GM23338 (cell line): ENCODE measurements around the gene TRIM36. TPM values are rescaled to one million over a fixed set of nuclear protein-coding genes. Genes with fewer than 3 reads are reported as not detected.

Experiments used
- ATAC-seq: fragments of 200-7000 bp; cut with Tn5 transposase; 3 replicates; pipeline ENCODE4 v1.9.1; 2020
- DNase-seq: peaks from one replicate; pipeline ENCODE4 v3.0.0-alpha.2; 2015; ENCODE audit warnings: low spot score
- H2AFZ ChIP-seq: fragments of 200-600 bp; sonication (generic); 2 replicates; pipeline ENCODE4 v1.8.0; 2016; ENCODE audit warnings: antibody characterized with exemption, mild to moderate bottlenecking, moderate library complexity
- H3F3A ChIP-seq: fragments of 200-600 bp; sonication (generic); replicated peaks from 2 replicates; pipeline ENCODE4 v1.8.0; 2017; ENCODE audit warnings: antibody characterized with exemption, mixed run types, low read depth
- H3K27ac ChIP-seq: fragments of 200-600 bp; sonication (generic); 2 replicates; pipeline ENCODE4 v1.6.1; 2016; ENCODE audit warnings: low read depth
- H3K27me3 ChIP-seq: fragments of 200-600 bp; sonication (generic); 2 replicates; pipeline ENCODE4 v1.8.0; 2016; ENCODE audit warnings: mild to moderate bottlenecking, mixed run types, moderate library complexity; ENCODE audit not compliant: insufficient read depth
- H3K36me3 ChIP-seq: fragments of 200-600 bp; sonication (generic); 2 replicates; pipeline ENCODE4 v1.8.0; 2016; ENCODE audit warnings: mild to moderate bottlenecking; ENCODE audit not compliant: insufficient read depth
- H3K4me1 ChIP-seq: fragments of 200-600 bp; sonication (generic); 2 replicates; pipeline ENCODE4 v1.8.0; 2016; ENCODE audit warnings: mild to moderate bottlenecking, moderate library complexity; ENCODE audit not compliant: insufficient read depth
- H3K4me2 ChIP-seq: fragments of 200-600 bp; sonication (generic); 2 replicates; pipeline ENCODE4 v1.7.1; 2017; ENCODE audit warnings: mixed run types
- H3K4me3 ChIP-seq: fragments of 200-600 bp; sonication (generic); 2 replicates; pipeline ENCODE4 v1.6.1; 2016; ENCODE audit warnings: mixed run types
- H3K79me2 ChIP-seq: fragments of 200-600 bp; sonication (generic); replicated peaks from 2 replicates; pipeline ENCODE4 v1.8.0; 2017; ENCODE audit warnings: mild to moderate bottlenecking; ENCODE audit not compliant: insufficient read depth
- H3K9me2 ChIP-seq: fragments of 200-600 bp; sonication (generic); 2 replicates; pipeline ENCODE4 v1.8.0; 2017; ENCODE audit not compliant: insufficient read depth
- H4K20me1 ChIP-seq: fragments of 200-600 bp; sonication (generic); replicated peaks from 2 replicates; pipeline ENCODE4 v1.8.0; 2017; ENCODE audit warnings: mild to moderate bottlenecking; ENCODE audit not compliant: insufficient read depth
- H3K27ac Mint-ChIP-seq: 2 replicates; pipeline ENCODE4 v1.8.0; 2020; ENCODE audit warnings: inconsistent platforms, mild to moderate bottlenecking, moderate library complexity, mixed read lengths
- H3K27me3 Mint-ChIP-seq: 3 replicates; pipeline ENCODE4 v1.8.0; 2022; ENCODE audit warnings: low read depth, mild to moderate bottlenecking, moderate library complexity, mixed read lengths, inconsistent platforms; ENCODE audit not compliant: insufficient read depth, poor library complexity
- H3K36me3 Mint-ChIP-seq: 3 replicates; pipeline ENCODE4 v1.8.0; 2021; ENCODE audit warnings: low read depth, mild to moderate bottlenecking, inconsistent platforms, moderate library complexity, mixed read lengths
- H3K4me1 Mint-ChIP-seq: 3 replicates; pipeline ENCODE4 v1.8.0; 2020; ENCODE audit warnings: mild to moderate bottlenecking, inconsistent platforms, mixed read lengths
- H3K4me3 Mint-ChIP-seq: 3 replicates; pipeline ENCODE4 v1.8.0; 2021; ENCODE audit warnings: moderate library complexity, mild to moderate bottlenecking, inconsistent platforms, mixed read lengths
- H3K9me3 Mint-ChIP-seq: 3 replicates; pipeline ENCODE4 v1.8.0; 2020; ENCODE audit warnings: moderate library complexity, mild to moderate bottlenecking, inconsistent platforms, mixed read lengths
- CREB1 ChIP-seq: fragments of 250-450 bp; sonication (Bioruptor Pico); IDR thresholded peaks from 2 replicates; pipeline ENCODE4 v1.5.0; 2020; ENCODE audit warnings: low read depth, mild to moderate bottlenecking, moderate library complexity
- ETS1 ChIP-seq: IDR thresholded peaks from 2 replicates; pipeline ENCODE4 v1.6.1; 2016; ENCODE audit warnings: antibody characterized with exemption
- EZH2 ChIP-seq: fragments of 200-600 bp; sonication (generic); IDR thresholded peaks from one replicate; pipeline ENCODE4 v1.8.0; 2017; ENCODE audit warnings: antibody characterized with exemption, mild to moderate bottlenecking, low read depth; ENCODE audit not compliant: unreplicated experiment
- EZH2phosphoT487 ChIP-seq: fragments of 200-600 bp; sonication (generic); IDR thresholded peaks from one replicate; pipeline ENCODE4 v1.8.1; 2018; ENCODE audit warnings: antibody characterized with exemption; ENCODE audit not compliant: unreplicated experiment
- JUNB ChIP-seq: IDR thresholded peaks from one replicate; pipeline ENCODE4 v1.6.1; 2016; ENCODE audit warnings: antibody characterized with exemption; ENCODE audit not compliant: unreplicated experiment
- NANOG ChIP-seq: IDR thresholded peaks from 2 replicates; pipeline ENCODE4 v1.6.1; 2016; ENCODE audit warnings: antibody characterized with exemption, borderline replicate concordance
- REST ChIP-seq: IDR thresholded peaks from one replicate; pipeline ENCODE4 v1.6.1; 2018; ENCODE audit warnings: antibody characterized with exemption; ENCODE audit not compliant: unreplicated experiment
- ZNF331 ChIP-seq: fragments of 250-450 bp; sonication (Bioruptor Pico); IDR thresholded peaks from 2 replicates; pipeline ENCODE4 v1.5.0; 2020; ENCODE audit warnings: low read depth, mild to moderate bottlenecking, moderate library complexity
- ZNF462 ChIP-seq: fragments of 250-450 bp; sonication (Bioruptor Pico); IDR thresholded peaks from 2 replicates; pipeline ENCODE4 v1.5.0; 2020; ENCODE audit warnings: mild to moderate bottlenecking, moderate library complexity
- polyA plus RNA-seq: library from polyadenylated mRNA; unstranded; fragments of >200 nt; fragmentation: Nextera tagmentation; extraction: Ambion mirVana; gene quantifications from 2 replicates; pipeline ENCODE4 v1.2.1, GENCODE V29; 2016
- total RNA-seq: library from RNA; depleted of rRNA; stranded (reverse); fragments of >200 nt; shearing (Covaris generic); gene quantifications from 2 replicates; pipeline ENCODE4 v1.2.3, GENCODE V29; 2014

The TRIM36 gene
- total and polyA plus RNA-seq, 2 experiments from 2014 or later: 4.4 to 14.1 TPM

DNA sequence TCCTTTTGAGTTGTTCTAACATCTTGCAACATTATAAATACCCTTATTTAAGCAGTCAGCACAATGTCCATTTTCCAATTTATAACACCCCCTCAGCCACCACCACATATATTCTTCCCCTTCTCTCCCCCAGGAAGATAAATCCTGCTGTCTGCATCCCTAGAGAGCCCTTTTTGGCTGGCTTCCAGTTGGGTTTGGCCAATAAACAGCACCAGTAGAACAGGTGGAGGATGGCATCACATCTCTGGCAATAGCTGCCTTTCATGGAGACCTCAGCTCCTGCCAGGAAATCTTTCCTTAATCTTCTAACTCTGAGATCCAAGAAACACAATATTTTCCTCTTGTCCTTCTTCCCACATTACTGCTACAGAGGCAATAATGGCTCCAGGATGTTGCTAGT lies 53.7 kb downstream of the TRIM36 start (continued):
- TF ChIP-seq REST: no peak
- TF ChIP-seq ZNF462 (CRISPR knock-in tag): no peak
- TF ChIP-seq NANOG: no peak

GRCh38 chr5:115109840-115110239 lies 59.9 kb downstream of the TRIM36 start:
- Histone ChIP-seq H3K27ac (no peak overlapping the region), H3K4me1 (peaks cover 14% of the 10 kb centered on the region), H2AFZ (peak overlapping the region; percentile 9; the same call in 1 of the 2 replicates), H3K79me2 (no peaks in the 10 kb centered on the region), H3K4me2 (peak overlapping the region; percentile 59), H3K27me3 (no peaks in the 10 kb centered on the region), H3K4me3 (peak overlapping the region; percentile 5; the same call in 1 of the 2 replicates), H3F3A (no peaks in the 10 kb centered on the region), H3K9me2 (no peaks in the 10 kb centered on the region), H3K36me3 (no peaks in the 10 kb centered on the region), H4K20me1 (no peaks in the 10 kb centered on the region)
- ATAC-seq (peak; percentile 77), DNase-seq (peak; percentile 43)
- no peak for TF ChIP-seq ZNF331 (CRISPR knock-in tag)
- TF ChIP-seq EZH2phosphoT487: no peak
- no peak for TF ChIP-seq JUNB
- no peak for TF ChIP-seq ETS1
- no peak for TF ChIP-seq EZH2
- TF ChIP-seq CREB1 (CRISPR knock-in tag): no peak
- TF ChIP-seq REST: no peak
- TF ChIP-seq NANOG: no peak
- Mint-ChIP-seq H3K36me3 (no peaks in the 10 kb centered on the region), H3K27me3 (peaks cover 5% of the 10 kb centered on the region), H3K4me1 (peaks cover 27% of the 10 kb centered on the region), H3K4me3 (0 out of 3 replicates have a peak overlapping the region, but pooled peaks have one; percentile 3), H3K27ac (peak overlapping the region; percentile 79), H3K9me3 (no peaks in the 10 kb centered on the region)
